ENCODE results near the gene NOP53. TPM values are rescaled to one million over a fixed set of nuclear protein-coding genes. Genes with fewer than 3 reads are reported as not detected.

Gene NOP53
- total and polyA plus RNA-seq, 9 of the 15 experiments (the other 6 are each of a cell fraction or from before 2014, with no cell fraction given) = 6.5 to 274 (median 145) TPM

DNA sequence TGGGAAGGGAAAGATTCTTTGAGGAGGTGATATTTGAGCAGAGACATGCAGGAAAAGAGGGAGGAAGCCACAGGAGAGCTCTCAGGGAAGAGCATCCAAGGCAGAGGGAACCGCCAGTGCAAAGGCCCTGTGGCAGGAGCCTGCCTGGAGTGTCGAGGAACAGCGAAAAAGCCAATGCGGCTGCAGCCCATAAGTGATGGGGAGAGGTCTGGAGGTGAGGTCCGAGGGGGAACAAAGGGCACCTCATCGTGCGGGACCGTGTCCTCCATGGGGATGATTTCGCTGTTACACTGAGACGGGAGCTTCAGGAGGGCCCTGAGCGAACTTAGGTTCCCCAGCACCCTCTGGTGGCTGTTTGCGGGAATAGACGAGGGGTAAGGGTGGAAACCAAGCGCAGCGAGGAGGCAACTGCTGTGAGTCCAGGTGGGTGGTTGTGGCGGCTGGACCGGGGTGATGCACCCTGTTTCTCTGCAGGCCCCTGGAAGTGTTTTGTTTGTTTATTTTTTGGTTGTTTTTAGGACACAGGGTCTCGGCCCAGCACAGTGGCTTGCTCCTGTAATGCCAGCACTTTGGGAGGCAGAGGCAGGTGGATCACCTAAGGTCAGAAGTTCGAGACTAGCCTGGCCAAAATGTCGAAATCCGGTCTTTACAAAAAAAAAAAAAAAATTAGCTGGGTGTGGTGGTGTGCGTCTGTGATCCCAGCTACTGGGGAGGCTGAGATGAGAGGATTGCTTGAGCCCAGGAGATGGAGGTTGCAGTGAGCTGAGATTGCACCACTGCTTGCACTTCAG, 38.0 kb upstream of the NOP53 start (continued):
- TF ChIP-seq ZNF197 (CRISPR knock-in tag; IDR thresholded peaks at IDR 0.05; ENCODE audit: low read depth) (no peak), DMBX1 (CRISPR knock-in tag; IDR thresholded peaks at IDR 0.05; ENCODE audit: borderline replicate concordance) (no peak), PHTF2 (CRISPR knock-in tag; IDR thresholded peaks at IDR 0.05) (no peak), SAFB (IDR thresholded peaks at IDR 0.05; ENCODE audit: borderline replicate concordance, low read depth, low read length) (no peak), TAL1 (IDR thresholded peaks at IDR 0.05) (no peak), ZNF140 (CRISPR knock-in tag; IDR thresholded peaks at IDR 0.05) (no peak), NCOA6 (IDR thresholded peaks at IDR 0.05) (no peak), ZNF436 (CRISPR knock-in tag; IDR thresholded peaks at IDR 0.05) (no peak), SP2 (IDR thresholded peaks at IDR 0.05; ENCODE audit: extremely low read depth, low read depth, low read length, poor library complexity, severe bottlenecking) (no peak), ZNF212 (CRISPR knock-in tag; IDR thresholded peaks at IDR 0.05) (no peak), FOXK1 (CRISPR knock-in tag; IDR thresholded peaks at IDR 0.05; ENCODE audit: borderline replicate concordance) (no peak), TAF1 (IDR thresholded peaks at IDR 0.05; ENCODE audit: control insufficient read depth, extremely low read depth, insufficient read depth, low read length, severe bottlenecking) (no peak)
- TF ChIP-seq, protein P1, sequence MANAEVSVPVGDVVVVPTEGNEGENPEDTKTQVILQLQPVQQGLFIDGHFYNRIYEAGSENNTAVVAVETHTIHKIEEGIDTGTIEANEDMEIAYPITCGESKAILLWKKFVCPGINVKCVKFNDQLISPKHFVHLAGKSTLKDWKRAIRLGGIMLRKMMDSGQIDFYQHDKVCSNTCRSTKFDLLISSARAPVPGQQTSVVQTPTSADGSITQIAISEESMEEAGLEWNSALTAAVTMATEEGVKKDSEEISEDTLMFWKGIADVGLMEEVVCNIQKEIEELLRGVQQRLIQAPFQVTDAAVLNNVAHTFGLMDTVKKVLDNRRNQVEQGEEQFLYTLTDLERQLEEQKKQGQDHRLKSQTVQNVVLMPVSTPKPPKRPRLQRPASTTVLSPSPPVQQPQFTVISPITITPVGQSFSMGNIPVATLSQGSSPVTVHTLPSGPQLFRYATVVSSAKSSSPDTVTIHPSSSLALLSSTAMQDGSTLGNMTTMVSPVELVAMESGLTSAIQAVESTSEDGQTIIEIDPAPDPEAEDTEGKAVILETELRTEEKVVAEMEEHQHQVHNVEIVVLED (CRISPR knock-in tag; IDR thresholded peaks at IDR 0.05) = no peak
- TF ChIP-seq, protein P2, sequence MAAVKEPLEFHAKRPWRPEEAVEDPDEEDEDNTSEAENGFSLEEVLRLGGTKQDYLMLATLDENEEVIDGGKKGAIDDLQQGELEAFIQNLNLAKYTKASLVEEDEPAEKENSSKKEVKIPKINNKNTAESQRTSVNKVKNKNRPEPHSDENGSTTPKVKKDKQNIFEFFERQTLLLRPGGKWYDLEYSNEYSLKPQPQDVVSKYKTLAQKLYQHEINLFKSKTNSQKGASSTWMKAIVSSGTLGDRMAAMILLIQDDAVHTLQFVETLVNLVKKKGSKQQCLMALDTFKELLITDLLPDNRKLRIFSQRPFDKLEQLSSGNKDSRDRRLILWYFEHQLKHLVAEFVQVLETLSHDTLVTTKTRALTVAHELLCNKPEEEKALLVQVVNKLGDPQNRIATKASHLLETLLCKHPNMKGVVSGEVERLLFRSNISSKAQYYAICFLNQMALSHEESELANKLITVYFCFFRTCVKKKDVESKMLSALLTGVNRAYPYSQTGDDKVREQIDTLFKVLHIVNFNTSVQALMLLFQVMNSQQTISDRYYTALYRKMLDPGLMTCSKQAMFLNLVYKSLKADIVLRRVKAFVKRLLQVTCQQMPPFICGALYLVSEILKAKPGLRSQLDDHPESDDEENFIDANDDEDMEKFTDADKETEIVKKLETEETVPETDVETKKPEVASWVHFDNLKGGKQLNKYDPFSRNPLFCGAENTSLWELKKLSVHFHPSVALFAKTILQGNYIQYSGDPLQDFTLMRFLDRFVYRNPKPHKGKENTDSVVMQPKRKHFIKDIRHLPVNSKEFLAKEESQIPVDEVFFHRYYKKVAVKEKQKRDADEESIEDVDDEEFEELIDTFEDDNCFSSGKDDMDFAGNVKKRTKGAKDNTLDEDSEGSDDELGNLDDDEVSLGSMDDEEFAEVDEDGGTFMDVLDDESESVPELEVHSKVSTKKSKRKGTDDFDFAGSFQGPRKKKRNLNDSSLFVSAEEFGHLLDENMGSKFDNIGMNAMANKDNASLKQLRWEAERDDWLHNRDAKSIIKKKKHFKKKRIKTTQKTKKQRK (IDR thresholded peaks at IDR 0.05; ENCODE audit: borderline replicate concordance, low read depth, low read length) = no peak
- TF ChIP-seq, protein P3, sequence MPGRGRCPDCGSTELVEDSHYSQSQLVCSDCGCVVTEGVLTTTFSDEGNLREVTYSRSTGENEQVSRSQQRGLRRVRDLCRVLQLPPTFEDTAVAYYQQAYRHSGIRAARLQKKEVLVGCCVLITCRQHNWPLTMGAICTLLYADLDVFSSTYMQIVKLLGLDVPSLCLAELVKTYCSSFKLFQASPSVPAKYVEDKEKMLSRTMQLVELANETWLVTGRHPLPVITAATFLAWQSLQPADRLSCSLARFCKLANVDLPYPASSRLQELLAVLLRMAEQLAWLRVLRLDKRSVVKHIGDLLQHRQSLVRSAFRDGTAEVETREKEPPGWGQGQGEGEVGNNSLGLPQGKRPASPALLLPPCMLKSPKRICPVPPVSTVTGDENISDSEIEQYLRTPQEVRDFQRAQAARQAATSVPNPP (IDR thresholded peaks at IDR 0.05; ENCODE audit: borderline replicate concordance, insufficient read depth, insufficient read length) = no peak
